ENCODE results near the gene SV2C.

DNA sequence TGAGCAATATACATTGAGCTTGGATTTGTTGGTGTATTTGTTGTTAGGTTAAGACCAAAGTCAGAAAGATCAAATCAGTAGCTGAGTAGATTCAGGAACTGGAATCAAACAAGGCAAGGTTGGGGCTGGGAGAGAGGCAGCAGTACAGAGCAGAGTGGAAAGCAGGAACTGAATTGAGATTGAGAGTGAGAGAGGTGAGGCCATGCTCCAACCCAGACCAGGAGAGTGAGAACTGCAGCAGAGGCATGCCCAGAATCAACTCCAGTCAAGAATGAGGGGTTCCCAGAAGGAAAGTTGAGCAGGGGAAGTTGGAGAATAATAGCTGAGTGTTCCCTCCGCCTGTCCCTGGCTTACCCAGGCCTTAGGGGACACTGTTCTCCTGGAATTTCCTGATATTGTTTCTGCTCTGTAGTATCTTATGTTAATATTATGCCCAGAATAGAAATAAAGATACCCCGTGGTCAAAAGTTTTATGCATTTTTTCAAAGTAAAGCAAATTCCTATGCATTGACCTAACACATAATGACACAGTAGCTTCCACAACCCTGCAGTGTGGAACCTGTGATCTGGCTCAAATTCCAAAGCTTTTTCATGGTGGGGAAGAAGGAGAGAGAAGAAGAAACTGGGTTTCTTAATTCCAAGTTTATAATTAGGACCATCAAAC lies 82.7 kb downstream of the SV2C start:
- TF ChIP-seq, protein P1, sequence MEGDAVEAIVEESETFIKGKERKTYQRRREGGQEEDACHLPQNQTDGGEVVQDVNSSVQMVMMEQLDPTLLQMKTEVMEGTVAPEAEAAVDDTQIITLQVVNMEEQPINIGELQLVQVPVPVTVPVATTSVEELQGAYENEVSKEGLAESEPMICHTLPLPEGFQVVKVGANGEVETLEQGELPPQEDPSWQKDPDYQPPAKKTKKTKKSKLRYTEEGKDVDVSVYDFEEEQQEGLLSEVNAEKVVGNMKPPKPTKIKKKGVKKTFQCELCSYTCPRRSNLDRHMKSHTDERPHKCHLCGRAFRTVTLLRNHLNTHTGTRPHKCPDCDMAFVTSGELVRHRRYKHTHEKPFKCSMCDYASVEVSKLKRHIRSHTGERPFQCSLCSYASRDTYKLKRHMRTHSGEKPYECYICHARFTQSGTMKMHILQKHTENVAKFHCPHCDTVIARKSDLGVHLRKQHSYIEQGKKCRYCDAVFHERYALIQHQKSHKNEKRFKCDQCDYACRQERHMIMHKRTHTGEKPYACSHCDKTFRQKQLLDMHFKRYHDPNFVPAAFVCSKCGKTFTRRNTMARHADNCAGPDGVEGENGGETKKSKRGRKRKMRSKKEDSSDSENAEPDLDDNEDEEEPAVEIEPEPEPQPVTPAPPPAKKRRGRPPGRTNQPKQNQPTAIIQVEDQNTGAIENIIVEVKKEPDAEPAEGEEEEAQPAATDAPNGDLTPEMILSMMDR (IDR thresholded peaks at IDR 0.05): no peak
- TF ChIP-seq EP300 (IDR thresholded peaks at IDR 0.05) (no peak), POLR2A (IDR thresholded peaks at IDR 0.05) (no peak), POLR2AphosphoS5 (IDR thresholded peaks at IDR 0.05) (no peak)

Data from sigmoid colon (tissue), 4 donors.